Medulla oblongata (tissue), 1 donor: ENCODE results near the gene RAP1GAP2.

Source experiments
- DNase-seq: peaks from one replicate; pipeline ENCODE4 v3.0.0-alpha.2; 2015; ENCODE audit errors: extremely low spot score

Gene RAP1GAP2

DNA sequence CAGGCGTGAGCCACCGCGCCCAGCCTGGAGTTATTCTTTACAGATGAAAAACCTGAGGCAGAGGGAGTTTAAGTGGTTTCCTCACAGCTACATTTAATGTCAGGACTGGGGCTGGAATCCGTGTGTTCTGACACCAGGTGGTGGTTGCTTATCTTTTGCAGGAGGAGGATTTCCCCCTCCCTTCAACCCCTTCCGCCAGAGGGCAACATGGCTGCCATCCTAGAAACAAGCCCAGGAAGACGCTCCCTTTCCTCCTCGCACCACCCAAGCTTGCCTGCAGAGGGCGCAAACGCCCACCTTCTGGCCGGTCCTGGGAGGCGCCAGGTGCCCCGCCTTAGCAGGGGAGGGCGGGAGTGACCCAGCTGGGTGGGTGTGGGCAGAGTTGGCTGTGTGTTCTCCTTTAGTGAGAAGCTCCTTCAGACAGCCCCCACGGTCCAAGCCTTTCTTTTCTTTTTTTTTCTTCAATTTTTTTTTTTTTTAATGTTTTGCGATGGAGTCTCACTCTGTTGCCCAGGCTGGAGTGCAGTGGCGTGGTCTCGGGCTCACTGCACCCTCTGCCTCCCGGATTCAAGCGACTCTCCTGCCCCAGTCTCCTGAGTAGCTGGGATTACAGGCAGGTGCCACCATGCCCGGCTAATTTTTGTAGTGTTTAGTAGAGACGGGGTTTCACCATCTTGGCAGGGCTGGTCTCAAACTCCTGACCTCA lies 9.9 kb upstream of the RAP1GAP2 start:
- DNase-seq, result peak; percentile 84

DNA sequence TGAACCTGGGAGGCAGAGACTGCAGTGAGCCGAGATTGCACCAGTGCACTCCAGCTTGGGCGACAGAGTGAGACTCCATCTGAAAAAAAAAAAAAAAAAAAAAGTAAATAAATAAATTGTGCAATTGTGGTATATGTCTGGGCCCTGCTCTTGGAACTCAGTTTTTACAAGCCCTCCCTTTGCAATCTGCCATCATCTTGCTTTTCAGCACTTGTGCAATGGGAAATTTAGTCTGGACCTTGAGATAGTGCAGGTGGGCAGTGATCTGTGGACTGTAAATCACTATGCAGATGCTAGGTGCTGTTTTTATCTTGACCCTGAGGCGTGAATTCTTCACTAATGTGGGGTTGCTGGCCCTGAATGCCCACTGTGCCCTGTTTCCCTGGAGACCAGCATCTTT lies 6.5 kb upstream of the RAP1GAP2 start:
- no peak for DNase-seq

DNA sequence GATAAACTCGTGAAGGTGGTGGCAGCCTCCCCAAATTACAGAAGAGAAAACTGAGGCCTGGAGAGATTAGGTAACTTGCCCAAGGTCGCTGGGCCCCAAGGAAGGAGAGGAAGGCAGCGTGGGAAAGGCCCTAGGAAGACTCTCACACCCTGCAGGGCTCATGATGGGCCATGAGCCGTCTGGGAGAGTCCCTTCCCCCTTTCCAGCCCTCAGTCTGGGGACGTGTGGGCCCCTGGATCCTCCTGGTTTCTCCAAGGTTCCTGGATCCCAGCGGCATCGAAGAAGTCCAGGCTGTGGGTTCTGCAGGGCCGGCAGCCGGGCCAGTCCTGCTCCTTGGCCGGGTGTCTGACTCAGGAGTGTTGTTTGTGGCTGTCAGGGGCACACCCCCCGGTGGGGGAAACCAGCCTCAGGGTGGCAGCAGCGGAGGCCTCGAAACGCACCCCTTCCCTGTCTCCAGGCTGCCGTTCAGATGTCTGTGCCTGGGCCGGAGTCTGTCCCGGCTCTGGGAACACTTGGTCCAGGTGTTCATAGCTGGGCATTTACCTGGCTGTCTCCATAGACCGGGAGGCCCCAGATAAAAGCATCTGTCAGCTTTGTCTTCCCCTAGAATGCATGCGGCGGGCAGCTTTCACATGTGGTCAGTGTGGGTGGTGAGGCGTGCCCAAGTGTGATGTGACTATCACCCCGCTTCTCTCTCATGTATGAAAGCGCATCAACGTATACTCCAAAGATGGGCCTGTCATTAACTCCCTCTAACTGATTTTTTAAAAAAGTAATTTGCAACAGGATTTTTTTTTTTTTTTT lies 3.7 kb upstream of the RAP1GAP2 start:
- no peak for DNase-seq

DNA sequence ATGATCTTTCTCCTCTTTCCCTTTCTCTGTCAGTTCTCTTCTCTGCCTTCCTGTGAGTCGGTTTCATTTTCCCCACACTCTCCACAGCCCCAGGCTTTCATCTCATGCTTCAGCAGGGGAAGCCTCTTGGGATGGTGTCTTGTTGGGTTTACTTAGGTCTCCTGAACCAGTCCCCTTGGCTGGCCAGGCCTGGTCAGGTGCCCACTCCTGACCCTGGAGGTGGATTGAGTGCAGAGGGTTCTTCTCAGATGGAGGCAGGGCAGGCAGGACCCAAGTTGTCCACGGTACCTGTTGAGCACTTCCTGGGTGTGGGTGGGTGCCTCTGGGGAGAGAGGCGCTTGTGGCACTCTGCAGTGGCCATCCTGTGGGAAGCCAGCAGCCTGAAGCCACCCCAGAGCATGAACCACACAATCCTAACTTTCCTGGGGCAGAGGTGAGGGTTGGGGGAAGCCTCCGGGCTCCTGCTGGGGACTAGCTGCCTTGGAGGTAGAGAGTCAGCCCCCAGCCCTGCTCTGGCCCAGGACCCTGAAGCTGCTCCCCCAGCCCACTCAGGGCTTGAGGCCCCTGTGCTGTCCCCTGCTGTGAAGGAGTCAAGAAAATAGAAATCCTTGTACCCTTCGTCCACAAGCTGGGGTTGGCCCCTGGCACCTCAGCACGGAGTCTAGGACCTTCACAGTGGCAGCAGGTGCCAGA lies 2.0 kb upstream of the RAP1GAP2 start:
- DNase-seq, result no peak

DNA sequence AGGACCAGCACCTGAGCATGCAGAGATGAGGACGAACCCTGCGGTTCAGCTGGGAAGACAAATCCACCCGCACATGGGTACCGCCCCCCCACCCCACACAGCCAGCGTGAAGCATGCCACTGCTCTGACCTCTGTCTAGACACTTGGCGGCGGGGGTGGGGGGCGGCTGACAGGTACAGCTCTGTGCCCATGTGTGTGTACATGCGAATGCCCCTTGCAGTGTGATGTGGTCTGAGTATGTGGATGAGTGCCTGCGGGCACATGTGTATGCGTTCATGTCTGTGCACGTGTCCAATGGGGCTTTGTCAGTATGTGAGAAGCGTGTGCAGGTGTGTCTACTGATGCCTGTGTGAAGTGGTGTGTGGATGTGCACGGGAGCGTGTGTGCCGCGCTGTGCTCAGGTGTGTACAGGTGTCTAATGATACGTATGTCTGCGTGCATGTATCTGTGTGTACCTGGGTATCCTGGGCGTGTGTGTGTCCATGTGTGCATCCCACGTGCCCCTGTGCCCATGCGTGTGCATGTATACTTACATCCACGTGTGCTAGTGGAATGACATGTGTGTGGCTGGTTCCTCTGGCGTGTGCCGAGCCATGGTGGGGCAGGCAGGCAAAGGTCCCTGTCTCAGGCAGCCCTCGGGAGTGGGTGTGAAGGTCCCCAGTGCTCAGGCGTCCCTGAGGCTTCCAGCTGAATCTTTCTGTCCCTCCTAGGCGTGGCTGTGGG lies 636 bp upstream of the RAP1GAP2 start:
- DNase-seq, result no peak

DNA sequence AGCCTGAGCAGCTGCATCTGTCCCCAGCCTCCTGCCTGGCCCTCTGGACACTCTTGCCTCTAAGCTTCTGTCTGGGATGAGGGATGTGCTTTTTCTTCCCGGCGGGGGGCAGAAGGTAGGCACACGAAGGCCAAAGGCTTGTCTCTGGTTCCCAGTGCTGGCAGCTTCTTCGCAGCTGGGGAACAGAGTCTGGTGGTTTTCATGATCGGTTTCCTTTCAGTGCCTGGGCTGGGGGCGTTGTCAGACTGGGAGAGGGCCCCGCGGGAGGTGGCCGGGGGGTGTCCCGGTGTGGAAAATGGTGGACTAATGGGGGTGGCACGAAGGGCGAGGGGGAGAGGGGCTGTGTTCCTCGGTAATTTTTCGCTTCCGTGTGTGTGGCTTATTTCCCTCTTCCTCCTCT lies 988 bp downstream of the RAP1GAP2 start:
- no peak for DNase-seq

DNA sequence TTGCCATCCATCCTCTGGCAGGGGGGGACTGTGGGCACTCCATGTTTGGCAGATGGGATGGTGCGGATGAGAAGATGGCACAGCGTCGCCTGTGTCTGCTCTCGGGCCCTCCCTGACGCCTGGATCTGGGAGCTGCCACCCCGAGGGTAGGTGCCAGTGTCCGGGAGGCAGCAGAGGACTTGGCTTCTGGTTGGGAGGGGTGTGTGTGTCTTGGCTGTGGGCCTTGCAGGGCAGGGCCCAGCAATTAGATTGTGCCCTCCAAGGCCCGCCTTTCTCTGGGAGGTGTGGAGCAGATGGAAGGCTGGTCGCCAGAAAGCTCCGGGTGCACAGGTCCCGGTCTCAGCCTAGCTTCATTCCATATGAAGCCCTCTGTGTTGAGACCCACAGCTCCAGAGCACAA lies 1.4 kb downstream of the RAP1GAP2 start:
- no peak for DNase-seq

DNA sequence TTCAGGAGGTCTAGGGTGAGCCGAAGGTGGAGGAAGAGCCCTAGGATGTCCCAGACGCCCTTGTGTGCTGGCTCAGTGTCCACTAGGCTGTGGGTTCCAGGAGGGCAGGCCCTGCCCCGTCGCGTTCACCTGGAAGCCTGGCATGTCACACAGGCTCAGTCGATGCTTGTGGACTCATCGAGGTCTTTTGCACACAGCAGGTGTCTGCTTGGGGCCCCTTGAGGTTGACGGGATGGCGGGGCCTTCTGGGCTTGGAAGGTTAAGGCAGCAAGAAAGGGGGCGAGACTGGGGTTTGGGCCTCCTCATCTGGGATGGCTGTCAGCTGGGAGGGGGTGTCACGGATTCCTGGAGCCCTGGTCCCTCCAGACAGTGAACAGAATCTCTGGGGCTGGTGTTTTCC lies 1.9 kb downstream of the RAP1GAP2 start:
- no peak for DNase-seq

DNA sequence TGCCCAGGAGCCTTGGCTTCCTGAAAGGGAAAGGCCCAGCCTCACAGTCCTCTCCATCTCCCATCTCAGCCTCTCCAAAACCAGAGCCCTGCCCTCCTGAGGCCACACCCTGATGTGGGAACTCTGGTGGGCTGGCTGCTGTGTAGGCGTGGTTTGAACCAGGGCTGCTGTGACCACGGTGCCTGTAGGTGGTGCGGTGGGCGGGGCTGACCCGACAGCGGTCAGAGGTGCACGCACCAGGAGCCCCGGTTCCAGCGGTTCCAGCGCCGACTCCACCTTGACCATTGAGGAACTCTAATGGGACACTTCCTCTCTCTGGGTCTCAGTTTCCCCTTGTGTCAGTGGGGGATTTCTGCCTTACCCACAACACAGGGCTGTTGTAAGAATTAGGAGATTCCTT lies 2.4 kb downstream of the RAP1GAP2 start:
- DNase-seq, result no peak

DNA sequence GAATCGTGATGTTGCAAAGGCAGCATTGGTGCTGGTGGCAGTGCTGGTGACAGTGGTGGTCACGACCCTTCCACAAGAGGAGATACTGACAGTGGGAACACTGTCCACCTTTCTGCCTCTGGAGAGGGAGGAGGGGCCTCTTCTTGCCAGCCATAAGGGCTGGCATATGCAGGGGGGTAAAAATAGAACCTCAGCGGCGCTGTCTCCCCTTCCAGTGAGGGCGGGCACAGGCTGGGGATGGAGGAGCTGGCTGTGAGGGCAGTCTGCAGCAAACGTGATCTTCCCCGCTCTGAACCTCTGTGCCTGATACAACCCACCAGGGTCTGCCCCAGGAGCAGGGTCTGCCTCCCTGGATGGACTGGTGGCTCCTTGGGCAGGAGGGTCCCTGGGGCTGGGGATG lies 3.4 kb downstream of the RAP1GAP2 start:
- DNase-seq, result no peak

DNA sequence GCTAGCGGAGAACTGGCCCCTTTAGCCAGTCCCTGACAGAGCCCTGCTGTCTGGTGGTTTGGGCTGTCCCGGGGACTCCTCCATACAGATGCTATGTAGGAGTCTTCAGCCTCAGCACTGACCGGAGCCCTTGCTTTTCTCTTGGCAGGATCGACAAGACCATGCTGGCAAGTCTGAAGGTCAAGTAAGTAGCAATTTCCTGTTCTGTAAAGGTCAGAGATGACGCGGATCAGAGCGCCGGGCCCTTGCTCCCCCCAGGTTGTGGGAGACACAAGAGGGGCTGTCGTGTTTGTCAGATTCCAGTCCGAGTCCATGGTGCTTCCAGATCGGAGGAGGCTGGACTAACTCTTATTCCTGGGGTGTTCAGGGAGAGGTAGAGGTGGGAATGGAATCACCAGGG lies 4.1 kb downstream of the RAP1GAP2 start:
- DNase-seq, result no peak

DNA sequence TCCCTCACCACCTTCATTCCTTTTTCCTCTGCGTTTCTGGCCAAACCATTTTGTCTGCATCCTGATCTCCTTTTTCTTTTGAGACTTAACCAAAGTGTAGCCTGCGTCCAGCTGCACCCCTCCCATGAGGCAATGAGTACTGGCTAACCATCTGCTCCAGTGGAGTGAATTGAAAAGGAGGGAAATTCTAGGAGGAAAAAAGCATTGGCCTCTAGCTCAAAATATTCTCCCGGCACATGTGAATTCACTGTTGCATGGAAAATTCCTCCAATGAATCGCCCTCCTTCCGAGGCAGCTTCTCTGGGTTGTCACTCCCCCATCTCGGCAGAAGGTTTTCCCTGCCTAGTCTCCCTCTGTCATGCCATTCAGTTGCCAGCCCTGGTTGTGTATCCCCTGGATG lies 5.6 kb downstream of the RAP1GAP2 start:
- DNase-seq, result no peak

DNA sequence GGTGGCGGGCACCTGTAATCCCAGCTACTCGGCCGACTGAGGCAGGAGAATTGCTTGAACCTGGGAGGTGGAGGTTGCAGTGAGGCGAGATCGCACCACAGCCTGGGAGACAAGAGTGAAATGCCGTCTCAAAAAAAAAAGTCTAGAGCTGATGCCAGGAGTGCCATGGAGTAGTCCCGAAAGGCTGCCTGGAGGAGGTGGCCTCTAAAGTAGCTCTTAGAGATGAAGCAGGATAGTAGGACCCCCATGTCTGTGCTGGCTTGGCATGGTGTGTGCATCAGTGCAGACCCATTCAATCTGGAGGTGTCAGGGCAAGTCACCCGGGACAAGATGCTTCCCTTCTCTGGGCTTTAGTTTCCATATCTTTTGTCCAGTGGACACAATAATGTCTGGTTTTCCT lies 6.3 kb downstream of the RAP1GAP2 start:
- no peak for DNase-seq

DNA sequence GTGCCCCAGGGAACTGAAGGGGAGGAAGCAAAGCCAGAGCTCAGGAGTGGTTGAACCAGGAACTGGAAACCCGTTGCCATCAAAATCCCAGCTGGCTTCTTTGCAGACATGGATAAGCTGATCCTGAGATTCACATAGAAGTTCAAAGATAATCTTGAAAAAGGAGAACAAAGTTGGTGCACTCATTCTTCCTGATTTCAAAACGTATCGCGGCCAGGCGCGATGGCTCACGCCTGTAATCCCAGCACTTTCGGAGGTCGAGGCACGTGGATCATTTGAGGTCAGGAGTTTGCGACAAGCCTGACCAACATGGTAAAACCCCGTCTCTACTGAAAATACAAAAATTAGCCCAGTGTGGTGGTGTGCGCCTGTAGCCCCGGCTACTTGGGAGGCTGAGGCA lies 7.1 kb downstream of the RAP1GAP2 start:
- no peak for DNase-seq

DNA sequence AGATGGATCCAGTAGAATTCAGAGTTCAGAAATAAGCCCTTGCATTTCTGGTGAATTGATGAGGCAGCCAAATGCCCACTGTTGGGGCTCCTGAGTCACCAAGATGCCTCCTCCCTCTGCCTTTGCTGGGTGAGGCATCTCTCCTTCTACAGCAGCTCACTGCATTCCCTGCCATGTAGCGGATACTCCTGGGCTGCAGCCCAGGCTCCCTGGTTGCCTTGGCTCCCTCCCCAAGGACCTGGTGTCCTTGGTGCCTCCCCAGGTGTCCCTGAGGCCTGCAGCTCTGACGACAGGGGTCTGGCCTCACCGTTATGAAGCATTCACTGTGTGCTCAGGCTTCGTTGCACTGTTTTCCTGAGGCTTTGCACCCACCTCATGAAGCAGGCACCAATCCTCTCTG lies 7.7 kb downstream of the RAP1GAP2 start:
- DNase-seq, result no peak

DNA sequence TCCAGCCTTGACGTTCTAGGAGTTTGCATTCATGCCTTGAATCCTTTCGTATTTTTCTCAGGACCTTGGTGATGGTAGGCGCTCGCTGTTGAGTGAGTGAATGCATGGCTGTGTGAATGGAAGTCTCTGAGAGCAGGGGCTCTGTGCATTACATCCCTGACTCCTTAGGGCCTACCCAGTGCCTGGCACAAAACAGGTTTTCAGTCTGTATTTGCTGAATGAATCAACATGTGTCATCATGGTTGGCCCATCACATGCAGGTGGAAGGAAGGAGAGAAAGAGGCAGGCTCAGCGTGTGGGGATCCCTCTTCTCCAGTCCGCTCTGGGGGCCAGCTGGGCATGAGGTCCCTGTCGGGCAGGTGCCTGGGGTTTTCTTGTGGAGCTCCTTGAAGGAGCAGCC lies 8.7 kb downstream of the RAP1GAP2 start:
- DNase-seq, result no peak

DNA sequence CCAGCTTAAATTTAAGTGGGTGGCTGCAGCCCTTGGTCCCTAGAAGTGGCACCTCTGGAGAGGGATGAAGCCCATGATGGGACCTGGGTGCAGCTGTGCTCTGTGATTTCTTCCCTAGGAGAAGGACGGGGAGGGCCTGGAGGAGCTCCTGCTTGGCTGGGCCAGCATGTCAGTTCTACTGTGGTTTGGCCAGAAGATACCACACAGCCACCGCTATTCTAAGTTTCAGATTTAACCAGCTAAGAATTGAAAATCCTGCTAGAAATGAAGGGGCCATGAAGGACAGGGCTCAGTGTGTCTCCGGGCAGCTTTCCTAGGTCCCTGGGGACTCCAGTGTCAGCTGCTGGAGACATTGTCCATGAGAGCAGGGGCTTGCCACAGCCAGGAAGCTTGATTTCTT lies 9.7 kb downstream of the RAP1GAP2 start:
- DNase-seq, result no peak

DNA sequence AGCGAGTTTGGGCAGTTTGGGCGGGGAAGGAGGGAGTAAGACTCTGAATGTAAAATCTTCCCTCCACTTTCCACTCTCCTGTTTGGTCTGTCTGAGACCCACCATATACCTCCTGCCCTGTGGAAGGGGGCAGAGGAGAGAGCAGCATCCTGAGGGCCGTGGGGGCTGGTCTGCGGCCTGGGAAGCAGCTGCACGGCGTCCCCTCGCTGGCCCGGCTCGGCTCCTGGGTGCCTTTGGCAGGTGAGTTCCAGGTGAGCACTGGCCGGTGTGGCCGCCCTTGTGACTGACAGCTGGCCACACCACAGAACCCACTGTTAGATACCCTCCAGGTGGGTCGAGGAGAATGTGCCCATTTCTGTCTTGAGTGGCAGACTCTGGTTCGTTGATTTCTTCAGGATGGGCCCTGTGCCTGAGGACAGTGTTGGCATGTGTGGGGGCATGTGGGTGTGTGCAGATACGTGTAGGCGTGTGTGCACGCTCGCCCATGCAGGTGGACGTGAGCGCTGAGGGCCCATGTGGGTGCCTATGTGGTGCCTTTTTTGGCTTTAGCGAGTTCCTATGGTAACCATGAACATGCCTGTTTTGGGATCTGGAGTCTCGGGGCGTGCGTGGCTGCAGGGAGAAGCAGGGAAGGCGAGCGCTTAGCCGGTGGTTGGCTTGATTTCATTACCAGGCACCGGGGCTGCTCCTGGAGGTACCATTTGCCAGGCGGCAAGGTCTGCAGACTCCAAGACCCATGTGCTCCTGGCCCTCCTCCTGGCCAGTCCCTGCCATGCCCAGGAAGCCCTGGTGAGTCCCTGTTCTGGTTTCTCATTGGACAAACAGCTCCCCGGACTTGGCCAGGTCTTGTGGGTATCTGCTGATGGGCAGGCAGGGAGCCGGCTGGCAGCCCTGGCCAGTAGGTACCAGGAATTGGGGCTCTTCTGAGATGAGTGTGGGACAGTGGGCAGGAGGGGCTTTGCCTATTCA lies 12.4 kb downstream of the RAP1GAP2 start:
- DNase-seq, result no peak

DNA sequence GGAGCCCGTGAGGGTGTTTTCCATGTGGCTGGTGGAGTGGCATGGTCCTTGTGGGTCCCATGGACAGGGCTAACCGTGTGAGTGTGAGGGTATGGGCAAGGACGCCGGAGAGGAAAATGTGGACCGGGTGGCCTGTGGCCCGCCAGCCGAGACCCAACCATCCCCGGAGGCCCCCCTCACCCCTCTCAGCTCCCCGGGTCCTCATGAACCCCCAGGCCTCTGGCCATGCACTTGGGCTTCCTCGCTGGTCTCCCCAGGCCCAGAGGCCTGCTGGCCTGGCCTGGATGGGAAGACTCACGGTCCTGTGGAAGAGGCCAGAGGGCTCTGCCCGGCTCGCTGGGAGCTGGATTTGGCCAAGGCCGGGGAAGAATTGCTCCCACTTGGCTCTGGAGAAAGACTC lies 13.1 kb downstream of the RAP1GAP2 start:
- no peak for DNase-seq

DNA sequence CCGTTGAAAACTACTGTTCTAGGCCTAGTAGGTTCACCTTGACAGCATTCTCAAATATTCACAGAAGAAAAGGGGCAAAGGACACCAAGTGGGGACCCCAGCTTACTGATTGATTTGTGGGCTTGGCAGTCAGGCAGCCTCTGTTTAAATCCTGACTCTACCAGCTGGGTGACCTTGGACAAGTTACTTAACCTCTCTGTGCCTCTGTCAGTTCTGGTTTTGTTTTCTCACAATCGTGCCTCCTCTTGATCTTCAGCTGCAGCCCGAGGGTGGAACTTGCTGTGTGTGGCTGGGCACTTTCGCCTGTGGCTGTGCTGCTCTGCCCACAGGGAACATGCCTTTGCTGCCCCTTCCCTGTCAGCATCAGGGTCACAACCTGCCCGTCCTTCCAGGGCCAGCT lies 17.8 kb downstream of the RAP1GAP2 start:
- DNase-seq, result no peak
